Hypothalamus (tissue), 51 donors: Measurements from ENCODE around the gene TRPM8.

Experiments used
- DNase-seq, 51 donors: peaks; one replicate each; lab custom pipeline; 2025; lab: John Stamatoyannopoulos, UW

Gene TRPM8

DNA sequence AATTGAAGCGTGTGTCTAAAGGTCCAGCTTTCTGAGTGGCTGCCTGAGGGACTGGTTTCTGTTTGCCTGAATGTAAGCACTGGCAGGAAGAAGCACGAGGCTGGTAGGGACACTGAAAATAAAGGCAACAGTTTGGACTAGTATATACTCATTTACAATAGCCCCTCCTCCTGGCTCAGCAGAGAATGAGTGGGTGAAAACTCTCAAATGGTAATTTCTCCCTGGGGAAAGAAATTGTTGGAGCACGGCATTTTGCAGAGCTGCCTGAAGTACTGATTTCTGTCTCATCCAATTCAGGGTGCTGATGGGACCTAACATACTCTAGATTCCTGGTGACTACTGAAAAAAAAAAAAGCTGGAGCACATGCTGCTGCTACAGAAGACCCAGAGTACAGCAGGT, 116.0 kb downstream of the TRPM8 start:
- no peak for DNase-seq

DNA sequence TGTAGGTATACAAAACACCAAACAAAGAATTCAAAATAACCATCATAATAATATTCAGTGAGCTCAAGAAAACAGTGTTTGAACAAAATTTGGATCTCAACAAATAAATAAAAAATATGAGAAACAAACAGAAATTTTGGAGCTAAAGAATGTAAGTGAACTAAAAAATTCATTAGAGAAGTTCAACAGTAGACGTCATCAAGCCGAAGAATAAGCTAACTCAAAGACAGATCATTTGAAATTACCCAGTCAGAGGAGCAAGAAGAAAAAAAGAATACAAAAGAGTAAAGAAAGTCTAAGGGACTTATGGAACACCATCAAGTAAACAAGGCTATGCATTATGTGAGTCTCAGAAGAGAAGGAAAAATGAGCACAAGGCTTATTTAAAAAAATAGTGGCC, 116.7 kb downstream of the TRPM8 start:
- no peak for DNase-seq

DNA sequence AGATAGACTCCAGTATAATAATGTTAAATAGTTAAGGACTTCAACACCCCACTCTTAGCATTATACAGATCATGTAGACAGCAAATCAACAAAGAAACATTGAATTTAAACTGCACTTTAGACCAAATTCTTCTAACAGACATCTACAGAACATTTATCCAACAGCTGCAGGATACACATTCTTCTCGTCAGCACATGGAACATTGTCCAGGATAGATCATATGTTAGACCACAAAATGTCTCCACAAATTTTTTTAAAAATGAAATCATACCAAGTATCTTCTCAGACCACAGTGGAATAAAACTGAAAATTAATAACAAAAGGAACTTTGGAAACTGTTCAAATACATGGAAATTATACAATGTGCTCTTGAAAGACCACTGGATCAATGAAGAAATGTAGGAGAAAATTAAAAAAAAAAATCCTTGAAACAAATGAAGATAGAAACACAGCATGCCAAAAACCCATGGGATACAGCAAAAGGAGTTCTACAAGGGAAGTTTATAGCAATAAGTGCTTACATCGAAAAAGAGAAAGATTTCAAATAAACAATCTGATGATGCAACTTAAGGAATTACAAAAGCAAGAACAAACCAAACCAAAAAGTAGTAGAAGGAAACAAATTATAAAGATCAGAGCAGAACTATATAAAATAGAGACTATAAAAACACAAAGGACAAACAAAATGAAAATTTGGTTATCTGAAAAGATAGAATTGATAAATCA, 121.1 kb downstream of the TRPM8 start:
- DNase-seq = no peak

DNA sequence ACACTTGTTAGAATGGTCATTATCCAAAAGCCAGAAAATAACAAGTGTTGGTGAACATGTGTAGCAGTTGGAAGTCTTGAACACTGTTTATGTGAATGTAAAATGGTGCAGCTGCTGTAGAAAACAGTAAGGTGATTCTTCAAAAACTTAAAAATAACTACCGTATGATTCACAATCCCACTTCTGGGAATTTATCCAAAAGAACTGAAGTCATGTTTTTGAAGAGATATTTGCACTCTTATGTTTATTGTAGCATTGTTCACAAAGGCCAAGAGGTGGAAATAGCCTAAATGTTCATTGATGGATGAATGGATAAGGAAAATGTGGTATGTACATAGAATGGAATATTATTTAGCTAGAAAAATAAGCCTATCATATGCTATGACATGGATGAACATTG, 127.0 kb downstream of the TRPM8 start:
- DNase-seq = no peak

DNA sequence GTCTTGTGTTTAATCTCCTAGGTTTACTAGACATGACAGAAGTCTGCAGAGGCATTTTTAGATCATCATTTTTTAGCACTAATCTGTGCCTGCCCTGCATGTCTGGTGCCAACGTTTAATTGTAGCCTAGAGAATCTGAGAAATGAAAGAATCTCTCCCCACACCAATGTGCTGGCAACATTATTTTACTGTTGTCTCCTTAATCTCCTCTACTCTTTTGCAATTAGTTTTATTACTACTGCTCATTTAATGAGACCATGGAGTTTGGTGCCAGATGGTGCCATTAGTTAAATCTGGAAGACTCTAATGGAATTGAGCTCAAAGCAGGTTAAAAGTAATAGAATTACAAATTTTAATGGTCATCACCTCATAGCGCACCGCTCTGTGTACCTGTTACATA, 129.3 kb downstream of the TRPM8 start:
- DNase-seq = no peak

DNA sequence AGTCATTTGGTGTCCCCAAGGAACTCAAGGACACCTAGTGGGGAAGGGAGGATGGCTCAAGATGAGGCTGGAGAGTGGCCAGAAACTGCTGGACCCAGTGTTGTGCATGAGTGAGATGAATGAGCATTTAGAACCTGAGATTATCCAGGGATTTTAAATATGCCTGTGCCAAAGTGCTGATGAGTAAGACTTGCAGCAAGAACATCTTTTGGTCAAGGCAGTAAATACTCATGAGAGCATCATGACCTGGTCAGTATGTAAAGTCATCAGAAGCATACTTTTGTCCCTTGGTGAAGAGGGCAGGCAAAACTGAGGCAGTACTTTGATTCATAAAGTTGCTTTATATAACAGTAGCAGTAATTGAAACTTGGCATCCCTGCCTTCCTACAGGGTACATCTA, 130.2 kb downstream of the TRPM8 start:
- DNase-seq = no peak

DNA sequence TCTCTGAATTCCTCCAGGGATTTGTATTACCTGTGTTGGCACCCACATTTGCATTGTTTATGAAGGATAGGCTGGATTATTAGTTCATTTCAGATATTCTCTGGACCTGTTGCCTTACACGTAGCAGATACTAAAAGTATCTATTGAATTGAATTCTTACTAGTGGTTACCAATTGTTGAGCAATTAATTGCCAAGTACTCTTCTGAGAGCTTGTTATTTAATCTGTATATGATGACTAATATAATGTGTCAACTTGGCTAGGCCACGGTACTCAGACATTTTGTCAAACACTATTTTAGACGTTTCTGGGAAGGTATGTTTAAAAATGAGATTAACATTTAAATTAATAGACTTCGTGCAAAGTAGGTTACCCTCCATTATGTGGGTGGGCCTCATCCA, 130.9 kb downstream of the TRPM8 start:
- no peak for DNase-seq

DNA sequence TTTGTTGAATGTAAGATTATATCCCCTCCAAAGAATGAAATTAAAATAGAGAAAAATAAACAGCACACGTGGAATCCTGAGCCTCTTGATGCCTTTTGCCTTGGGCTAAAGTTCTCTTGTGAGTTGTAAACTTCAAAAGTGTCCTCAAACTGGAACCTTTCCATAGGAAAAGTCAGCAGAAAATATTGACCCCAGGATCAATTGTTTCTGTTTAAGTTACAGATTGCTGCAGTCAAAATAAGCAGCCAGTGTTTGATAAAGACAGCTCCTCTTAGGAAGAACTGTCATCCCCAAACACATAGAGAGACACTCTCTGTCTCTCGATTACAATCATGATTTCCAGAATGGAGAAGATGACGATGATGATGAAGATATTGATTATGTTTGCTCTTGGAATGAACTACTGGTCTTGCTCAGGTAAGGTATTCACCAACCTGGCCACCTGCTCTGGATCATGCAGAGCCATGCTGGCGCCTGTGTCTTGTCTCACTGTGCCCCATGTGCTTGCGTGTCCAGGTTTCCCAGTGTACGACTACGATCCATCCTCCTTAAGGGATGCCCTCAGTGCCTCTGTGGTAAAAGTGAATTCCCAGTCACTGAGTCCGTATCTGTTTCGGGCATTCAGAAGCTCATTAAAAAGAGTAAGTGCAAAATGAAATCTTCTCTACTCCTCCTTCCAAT, 133.4 kb downstream of the TRPM8 start, which contains the start of gene SPP2:
SPP2 (plus strand) TSS at position 248 of the 681 bp plus-strand sequence; CDS start at position 333, 85 bp downstream.
- DNase-seq = no peak

DNA sequence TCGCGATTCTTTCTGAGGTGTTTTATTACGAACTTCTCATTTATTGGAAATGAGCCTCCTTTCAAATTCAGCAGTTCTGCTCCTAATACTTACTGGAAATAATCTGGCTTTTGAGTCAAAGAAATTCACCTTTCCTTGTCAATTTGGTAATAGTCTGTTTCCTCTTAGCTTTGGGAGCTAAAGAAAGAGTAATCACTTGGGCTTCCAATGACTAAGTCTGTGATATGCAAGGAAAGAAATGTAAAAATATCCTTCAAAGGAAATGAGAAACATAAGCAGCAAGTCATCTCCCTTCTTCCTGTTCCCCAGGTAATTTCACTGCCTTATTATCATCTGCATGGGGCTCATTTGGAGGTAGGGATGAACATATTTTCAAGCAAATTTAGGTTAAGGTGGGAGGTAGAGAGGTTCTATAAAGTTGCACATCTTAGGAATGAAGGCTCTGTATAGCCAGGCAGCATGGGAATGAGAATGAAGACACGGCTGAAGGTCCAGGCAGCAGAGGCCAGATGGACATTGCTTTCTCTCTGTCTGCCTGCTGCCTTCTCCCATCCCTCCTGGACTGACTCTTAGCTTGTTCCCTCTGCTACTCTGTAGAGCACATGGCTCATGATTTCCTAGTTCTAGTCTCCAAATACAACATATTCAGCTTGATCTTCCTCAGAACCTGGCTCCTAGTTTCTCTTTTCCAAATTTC, 134.3 kb downstream of the TRPM8 start:
- DNase-seq = no peak

DNA sequence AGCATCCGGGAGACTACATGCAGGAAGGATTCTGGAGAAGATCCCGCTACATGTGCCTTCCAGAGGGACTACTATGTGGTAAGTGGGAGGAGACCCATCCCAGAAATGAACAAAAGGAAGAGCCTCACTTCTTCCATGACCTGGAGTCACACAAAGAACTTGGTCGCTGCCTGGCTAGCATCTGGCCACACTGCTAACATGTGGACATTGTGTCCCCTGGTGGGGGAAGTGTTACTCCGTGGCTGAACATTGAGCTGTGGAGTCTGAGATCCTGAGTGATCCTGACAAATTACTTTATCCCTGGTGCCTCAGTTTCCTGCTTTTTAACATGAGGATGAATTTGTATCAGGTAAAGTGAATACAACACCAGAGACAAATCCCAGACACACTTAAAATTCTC, 141.7 kb downstream of the TRPM8 start:
- DNase-seq = no peak

DNA sequence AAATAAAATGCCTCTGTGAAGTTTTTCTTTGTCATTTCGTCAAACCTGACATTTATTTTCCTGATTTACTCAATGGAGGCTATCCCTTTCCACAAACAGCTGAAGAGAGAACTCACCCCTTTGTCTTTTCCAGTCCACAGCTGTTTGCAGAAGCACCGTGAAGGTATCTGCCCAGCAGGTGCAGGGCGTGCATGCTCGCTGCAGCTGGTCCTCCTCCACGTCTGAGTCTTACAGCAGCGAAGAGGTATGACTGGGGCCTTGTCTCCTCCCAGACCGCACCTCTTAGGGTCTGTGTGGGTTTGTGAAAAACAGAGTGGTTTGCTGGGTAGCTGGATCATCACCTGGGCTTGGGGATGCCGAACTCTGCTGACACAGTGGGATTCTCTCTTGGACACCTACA, 143.1 kb downstream of the TRPM8 start:
- no peak for DNase-seq

DNA sequence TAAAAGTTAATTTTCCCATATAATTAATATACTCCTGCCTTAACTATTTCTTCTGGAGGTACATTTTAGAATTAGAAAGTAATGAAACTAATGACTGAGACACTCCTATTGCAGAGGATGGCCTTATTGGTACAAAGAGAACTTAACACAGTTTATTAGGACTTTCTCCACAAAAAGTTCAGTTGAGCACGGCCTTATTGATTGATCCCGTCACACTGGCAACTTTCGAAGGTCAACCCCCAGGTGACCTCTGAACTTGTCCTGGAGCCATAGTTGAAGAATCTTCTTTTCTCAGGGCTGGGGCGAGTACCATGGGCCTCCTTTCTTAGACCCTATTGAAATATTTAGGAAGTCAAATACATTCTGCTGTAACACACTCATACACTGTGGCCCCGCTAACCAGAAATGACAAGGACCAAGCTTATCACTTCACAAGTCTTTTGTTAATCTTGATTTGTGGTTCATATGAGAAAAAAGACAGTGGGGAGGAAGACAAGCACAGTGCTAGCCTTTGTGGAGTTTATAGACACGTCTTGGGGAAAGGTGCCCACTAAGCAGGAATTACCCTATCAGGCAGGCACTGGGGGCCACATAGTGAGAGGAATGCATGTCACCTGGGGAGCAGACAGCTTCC, 144.6 kb downstream of the TRPM8 start:
- no peak for DNase-seq

DNA sequence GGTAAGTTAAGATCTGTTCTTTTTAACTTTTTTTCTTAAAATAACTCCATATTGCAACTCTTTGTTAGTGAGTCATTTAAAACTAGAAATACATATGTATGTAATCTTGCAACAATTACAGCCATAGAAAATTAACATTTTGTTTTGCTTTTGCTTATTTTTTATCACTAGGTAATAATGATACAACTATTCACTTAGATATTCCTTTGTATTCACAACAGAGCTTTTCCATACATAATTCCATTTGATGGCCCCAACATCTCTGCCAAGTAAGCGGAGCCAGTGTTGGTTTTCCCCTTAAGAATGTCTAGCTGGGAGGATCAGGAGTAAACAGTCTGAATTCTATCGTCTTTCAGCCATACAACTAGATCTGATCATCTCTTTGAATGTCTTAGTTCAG, 149.4 kb downstream of the TRPM8 start:
- no peak for DNase-seq
